Stimulated activated CD4-positive, alpha-beta T cell treated with anti-CD3 and anti-CD28 coated beads, Interleukin-15, amount 100 ng/mL, for 24 hours (primary cell): ENCODE measurements around the gene TDRD9.

Experiments
- DNase-seq: peaks from one replicate; pipeline ENCODE4 v3.0.0-alpha.2; 2020

Gene TDRD9

GRCh38 chr14:103930051-103930604 lies 1.9 kb downstream of the TDRD9 start:
- DNase-seq, result no peak

GRCh38 chr14:103931422-103931821 lies 3.2 kb downstream of the TDRD9 start:
- no peak for DNase-seq

GRCh38 chr14:103932791-103933490 lies 4.7 kb downstream of the TDRD9 start:
- DNase-seq, result no peak

- DNase-seq, result no peak
Measured at GRCh38 chr14:103935102-103935501, 6.8 kb downstream of the TDRD9 start.

- DNase-seq, result no peak
Measured at GRCh38 chr14:103941462-103941861, 13.2 kb downstream of the TDRD9 start.

GRCh38 chr14:103941973-103942736 lies 13.9 kb downstream of the TDRD9 start, which contains the start of gene RD3L:
RD3L (minus strand) TSS chr14:103942529; CDS start chr14:103941695, 834 bp downstream.
- no peak for DNase-seq

GRCh38 chr14:103943673-103944072 lies 15.4 kb downstream of the TDRD9 start:
- no peak for DNase-seq

- no peak for DNase-seq
Measured at GRCh38 chr14:103946975-103947374, 18.7 kb downstream of the TDRD9 start.

GRCh38 chr14:103948442-103948841 lies 20.2 kb downstream of the TDRD9 start:
- DNase-seq, result no peak

- DNase-seq, result no peak
Measured at GRCh38 chr14:103949131-103949790, 21.0 kb downstream of the TDRD9 start.

- no peak for DNase-seq
Measured at GRCh38 chr14:103960457-103961055, 32.3 kb downstream of the TDRD9 start.

GRCh38 chr14:103961928-103962578 lies 33.8 kb downstream of the TDRD9 start:
- no peak for DNase-seq

GRCh38 chr14:103966631-103967030 lies 38.4 kb downstream of the TDRD9 start:
- DNase-seq, result no peak

- no peak for DNase-seq
Measured at GRCh38 chr14:103969961-103970360, 41.7 kb downstream of the TDRD9 start.

GRCh38 chr14:103973354-103973753 lies 45.1 kb downstream of the TDRD9 start:
- no peak for DNase-seq

GRCh38 chr14:103974575-103974974 lies 46.3 kb downstream of the TDRD9 start:
- DNase-seq, result no peak

GRCh38 chr14:103980623-103981238 lies 52.5 kb downstream of the TDRD9 start:
- peak; percentile 28 for DNase-seq

- no peak for DNase-seq
Measured at GRCh38 chr14:103984196-103984595, 55.9 kb downstream of the TDRD9 start.

GRCh38 chr14:103989034-103989433 lies 60.8 kb downstream of the TDRD9 start:
- DNase-seq, result no peak

GRCh38 chr14:103989964-103990363 lies 61.7 kb downstream of the TDRD9 start:
- DNase-seq, result no peak

- DNase-seq, result no peak
Measured at GRCh38 chr14:103994535-103995184, 66.4 kb downstream of the TDRD9 start.
